Measurements from ENCODE around the gene CASP7.

- no peak for TF ChIP-seq CTCF (IDR thresholded peaks at IDR 0.05; ENCODE audit: low read length)
- no peak for TF ChIP-seq EZH2 (IDR thresholded peaks at IDR 0.05; ENCODE audit: borderline replicate concordance, low read length)
Observed at GRCh38 chr10:113641702-113642101, 38.0 kb upstream of the CASP7 start.
